HG02759 (cell line): ENCODE data around the gene CLSTN2.

Experiments used
- ATAC-seq: cut with Tn5 transposase; IDR thresholded peaks from one replicate; pipeline ENCODE4 v1.9.1; 2021; ENCODE audit warnings: mild to moderate bottlenecking, moderate library complexity; ENCODE audit not compliant: unreplicated experiment

CLSTN2 gene

DNA sequence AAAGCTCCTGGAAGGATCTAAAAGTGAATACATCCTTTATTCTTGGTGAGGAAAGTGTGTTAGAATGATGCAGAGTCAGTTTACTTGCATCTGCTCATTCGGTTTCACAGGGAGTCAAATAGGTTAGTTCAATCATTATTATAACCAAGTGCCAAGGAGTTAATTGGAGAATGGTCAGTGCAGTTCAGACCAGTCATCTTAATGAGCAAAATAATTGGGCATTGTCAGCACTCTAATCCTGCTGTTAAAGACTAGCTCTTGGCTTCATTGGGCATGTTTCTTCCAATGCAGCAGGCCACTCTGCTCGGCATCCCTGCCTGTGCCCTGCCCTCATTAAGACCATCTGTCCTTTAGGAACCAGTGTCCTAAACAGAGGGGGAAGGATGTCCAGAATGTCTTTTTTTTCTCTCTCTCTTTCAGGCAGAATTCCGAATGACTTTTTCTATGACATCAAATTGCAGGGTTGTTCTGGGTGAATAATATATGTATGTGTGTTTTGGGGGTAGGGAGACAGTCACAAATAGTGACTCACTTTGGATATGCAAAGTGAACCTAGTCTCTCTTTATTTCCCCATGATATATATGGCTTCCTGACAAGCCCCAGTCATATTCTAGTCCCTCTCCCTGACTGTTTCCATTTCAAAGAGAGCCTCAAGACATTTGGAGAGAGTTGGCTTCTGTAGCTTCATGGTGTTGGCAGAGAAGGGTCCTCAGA is 537.5 kb downstream of the CLSTN2 start:
- ATAC-seq = no peak

DNA sequence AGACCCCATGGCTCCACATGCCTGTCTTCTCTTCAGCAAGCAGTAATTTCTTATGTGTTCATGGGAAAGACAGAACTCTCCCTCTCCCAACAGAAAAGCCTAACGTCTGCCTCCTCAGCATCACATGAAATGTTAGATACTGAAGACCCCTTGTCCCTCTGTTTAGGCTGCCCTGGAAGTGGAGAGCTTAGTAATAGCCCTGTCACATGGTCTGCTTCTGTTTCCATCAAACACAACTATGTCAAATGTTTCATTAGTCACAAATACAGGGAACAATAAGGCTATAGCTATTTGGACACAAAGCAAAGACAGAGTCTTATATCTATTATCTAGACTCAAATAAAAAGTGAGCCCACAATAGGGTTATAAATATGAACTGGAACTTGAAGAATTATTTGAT is 552.6 kb downstream of the CLSTN2 start:
- ATAC-seq = no peak

DNA sequence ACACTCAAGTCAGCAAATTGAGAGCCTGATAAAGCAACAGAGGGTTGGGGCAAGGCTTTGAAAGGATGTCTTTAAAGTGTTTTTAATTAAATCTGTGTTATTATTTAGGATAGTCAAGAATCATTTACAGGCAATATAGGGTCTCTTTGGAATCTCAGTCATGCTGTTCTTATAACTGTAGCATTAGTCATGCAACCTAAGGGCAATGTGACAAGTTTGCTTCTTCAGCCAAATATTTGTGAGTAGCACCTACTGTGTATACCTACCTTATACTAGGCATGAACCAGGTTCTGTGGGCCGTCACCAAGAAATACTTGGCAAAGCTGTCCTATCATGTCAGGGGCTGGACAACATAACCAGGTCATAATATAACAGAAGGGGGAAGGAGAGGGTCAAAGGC is 558.3 kb downstream of the CLSTN2 start:
- ATAC-seq = no peak

DNA sequence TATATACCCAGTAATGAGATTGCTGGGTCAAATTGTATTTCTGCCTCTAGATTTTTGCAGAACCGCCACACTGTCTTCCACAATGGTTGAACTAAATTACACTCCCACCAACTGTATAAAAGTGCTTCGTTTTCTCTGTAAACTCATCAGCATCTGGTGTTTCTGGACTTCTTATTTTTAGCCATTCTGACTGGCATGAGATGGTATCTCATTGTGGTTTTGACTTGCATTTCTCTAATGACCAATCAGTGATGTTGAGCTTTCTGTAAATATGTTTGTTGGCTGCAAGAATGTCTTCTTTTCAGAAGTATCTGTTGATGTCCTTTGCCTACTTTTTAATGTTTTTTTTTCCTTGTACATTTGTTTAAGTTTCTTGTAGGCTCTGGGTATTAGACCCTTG is 560.0 kb downstream of the CLSTN2 start:
- ATAC-seq = no peak

DNA sequence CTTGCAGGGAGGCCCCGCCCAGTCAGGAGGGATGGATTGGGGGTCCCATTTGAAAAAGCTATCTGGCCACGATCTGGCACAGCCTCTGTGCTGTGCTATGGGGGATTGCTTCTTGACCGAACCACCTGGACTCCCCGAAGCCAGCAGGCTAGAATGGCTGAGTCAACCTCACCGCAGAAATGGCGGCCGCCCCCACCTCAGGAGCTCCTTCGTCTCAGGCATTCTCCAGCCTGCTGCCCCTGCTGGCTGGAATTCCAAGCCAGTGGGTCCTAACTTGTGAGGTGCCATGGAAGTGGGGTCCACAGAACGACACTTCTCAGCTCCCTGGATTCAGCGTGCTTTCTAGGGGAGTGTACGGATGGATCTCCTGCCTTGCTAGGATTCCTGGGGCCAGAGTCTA is 562.3 kb downstream of the CLSTN2 start:
- ATAC-seq = no peak

DNA sequence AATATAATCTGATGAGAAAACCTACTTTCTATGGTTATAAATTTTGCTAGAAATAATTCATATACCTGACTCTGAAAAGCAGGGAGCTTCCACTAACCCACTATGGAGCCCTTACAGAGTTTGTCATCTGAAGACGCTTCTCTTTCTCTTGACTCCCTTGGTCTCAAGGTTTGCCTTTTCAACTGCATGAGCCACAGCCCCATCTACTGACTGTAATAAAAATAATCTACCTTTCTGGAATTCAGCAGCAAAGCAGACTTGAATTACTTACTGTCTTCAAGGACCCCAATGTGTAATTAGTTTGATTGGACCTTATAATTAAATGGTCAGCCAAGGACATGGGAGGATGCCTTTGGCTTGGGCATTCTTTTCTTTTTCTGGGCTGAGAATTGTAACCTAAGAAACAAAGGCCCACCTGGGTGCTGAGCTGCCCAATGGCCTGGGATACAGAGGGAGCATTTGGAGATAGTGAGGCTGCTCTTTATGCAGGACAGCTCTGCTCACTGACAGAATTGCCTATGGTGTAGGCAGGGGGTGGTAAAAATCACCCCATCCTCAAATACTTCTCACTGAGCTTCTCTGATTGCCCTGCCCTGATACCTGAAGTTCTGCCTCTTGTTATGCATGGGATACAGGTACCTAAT is 564.3 kb downstream of the CLSTN2 start:
- ATAC-seq = no peak

DNA sequence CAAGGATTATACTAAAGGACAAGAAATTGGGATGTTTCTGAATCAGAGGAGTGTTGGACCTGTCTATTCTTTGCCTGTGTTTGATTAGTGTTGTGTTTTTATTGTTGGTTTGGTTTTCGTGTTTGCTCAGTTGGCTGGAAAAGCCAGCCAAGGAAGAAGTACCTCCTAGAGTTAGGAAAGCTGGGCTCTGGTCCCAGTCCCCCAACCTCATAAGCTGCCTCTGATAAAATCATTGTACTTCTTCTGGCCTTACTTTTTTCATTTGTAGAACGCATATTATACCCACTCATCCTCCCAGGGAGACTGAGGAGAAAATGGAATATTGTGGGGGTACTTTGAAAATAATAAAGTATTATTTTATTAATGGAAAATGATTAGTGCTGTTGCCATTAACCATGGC is 565.5 kb downstream of the CLSTN2 start:
- no peak for ATAC-seq

DNA sequence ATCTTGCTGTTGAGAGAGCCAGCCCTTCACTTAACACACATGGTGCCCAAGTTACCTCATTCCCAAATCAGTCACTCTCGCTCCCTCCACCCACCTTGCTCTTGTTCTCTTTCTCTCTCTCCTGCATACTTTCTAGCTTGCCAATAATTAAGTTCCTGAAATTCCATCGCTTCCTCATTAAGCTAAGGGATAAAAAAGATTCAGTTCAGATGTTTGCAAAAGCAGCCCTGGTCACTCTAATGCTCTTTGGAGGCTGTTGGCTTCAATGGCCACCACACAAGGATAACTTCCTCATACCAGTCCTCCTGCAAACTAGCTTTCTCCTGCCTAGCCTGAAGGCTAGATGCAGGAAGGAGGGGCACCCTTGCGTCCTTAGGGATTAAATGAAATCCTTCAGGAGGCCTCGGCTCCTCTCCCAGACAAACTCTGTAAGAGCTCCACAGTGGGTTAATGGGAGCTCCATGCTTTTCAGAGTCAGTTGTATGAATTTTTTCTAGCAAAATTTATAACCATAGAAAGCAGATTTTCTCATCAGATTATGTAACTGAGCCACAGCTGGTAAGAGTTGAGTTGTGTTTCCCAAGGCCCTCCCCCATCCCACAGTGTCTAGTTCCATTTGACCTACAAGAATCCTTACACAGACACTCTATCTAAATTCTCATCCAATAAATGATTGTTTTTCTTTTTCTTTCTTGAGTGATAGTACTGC is 566.2 kb downstream of the CLSTN2 start:
- no peak for ATAC-seq

DNA sequence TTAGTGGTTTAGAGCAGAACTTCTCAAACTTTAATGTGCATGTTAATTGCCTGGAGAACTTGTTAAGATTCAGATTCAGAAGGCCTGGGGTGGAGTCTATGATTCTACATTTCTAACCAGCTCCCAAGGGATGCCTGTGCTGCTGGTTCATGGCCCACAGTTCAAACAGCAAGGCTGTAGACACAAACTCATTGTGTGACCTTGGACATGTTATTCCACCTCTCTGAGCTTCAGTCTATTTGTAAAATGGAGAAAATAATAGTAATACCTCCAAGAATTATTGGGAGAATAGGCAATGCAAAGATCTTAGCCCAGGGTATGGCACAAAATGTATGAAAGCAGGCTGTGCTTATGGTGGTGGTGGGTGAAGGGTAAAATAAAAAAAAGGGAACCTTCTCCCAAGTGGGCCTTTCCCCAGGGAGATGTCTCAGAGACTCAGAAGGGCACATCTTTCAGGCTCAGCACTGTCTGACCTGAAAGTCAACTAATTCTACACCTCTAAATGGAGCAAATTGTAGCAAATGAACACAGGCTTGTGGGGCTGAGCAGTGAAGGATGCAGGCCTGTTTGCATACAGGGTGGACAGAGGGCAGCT is 566.9 kb downstream of the CLSTN2 start:
- ATAC-seq = no peak

DNA sequence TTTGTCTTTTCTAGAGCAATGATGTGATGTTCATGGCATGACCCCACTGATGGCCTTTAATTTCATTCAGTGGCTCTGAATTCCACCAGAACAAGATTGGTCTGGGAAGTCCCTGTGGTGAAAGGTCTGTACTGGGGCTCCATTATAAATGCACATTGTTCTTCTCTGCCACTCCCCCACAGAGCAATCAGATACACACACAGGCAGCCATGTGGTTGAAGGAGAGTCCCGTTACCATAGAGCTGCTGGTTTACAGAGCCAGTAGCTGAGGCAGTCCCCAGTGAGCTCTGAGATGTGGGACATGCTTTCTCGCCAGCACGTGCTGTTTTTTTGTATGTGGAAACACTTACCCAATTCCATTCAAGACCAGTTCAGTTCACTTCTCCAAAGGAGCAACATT is 570.2 kb downstream of the CLSTN2 start:
- ATAC-seq = peak; percentile 87

DNA sequence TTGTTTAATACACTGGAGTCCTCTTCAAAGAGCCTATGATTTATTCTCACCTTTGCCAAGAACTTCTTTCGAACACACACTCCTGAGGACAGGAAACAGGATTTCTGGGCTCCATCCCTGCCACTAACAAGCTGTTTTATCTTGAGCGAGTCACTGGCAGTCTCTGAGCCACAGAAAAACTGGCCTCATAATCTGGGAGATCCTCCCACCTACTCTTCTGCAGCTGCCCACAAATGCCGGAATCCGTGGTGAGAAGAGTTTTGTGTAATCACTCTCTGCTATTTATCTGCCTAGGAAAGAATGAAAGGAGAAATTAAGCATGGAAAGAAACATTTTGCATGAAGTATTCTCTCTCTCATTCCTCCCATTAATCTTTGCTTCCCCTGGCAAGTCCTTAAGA is 570.9 kb downstream of the CLSTN2 start:
- no peak for ATAC-seq

DNA sequence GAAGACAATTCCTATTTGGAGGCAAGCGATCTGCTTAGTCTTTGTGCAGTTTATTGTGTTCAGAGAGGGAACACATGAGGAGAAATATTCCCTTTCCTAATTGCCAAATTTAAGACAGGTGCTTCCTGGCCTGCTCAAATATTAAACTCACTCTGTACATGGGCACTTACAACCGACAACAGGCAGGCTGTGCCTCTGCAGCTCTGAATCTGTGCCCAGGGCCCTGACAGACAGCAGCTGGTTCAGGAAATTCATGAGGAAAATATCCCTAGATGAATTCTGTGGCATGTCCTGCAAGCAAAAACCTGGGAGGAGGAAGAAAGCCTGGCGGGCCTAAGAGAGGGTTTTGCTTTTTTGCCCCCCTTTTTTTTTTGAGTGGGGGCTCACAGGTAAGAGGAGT is 573.6 kb downstream of the CLSTN2 start:
- no peak for ATAC-seq

DNA sequence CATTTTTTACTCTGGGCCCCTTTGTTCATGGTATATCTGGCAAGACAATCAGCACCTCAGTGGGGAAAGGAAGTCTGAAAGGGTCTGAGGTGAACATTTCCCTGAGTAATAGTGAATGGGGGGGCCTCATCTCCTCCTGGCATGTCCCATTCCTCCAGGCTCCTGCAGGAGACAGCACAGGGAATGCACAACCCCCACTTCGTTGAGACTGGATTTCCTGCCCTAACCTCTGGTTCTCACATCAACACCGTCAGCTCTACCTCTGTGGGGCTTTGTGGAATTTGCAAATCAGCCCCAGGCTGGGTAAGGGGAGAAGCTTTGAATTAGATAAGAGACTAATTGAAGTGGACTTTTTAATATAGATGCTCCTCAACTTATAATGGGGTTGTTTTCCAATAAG is 574.5 kb downstream of the CLSTN2 start:
- ATAC-seq = no peak

DNA sequence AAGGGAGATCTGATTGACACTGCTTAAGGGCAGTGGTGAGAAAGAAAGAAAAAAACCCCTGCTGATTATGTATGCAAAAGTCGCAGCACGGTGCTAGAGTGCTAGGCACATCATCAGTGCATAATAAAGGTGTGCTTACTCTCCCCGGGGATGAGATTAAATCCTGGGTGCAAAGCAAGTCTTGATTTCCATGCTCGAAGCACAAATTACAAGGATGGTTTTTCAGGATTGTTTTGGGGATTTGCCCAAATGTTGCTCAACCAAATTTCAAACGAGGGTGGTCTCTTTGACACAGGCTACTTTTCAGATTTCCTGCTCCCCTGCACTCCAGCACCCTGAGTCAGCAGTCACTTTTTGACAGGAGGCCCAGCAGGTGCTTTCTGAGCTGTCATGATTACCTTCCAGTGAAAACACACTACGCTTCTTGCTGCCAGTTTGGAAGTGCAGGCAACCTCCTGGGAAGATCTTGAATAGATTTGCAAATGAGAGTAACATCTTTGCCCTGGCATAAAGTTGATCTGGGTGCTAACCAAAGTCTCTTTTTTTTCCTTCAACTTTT is 575.4 kb downstream of the CLSTN2 start:
- ATAC-seq = no peak

DNA sequence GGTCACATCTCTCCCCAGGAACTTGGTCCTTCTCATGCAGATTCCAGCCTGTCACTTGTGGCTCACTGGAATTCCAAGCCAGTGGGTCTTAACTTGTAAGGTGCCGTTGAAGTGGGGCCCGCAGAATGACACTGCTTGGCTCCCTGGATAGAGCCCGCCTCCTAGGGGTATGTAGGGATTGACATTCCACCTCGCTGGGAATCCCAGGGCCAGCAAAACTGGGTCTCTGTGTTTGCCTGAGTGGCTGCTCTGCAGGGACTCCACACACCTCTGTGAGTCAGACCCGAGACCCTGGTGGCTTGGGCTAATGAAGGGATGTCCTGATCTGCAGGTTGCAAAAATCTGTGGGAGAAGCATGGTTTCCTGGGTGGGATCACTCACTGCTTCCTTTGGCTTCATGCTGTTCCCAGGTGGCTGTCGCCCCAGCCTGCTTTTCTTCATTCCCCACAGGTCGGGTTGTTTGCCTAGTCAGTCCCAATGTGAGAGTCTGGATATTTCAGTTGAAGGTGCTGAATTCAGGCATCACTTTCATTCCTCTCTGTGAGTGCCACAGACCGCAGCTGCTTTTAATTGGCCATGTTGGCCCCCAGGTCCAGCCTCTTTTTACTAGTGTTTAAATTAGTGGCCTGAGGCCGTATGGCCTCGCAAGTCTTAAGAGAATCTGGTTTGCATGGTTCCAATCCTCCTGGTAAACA is 586.9 kb downstream of the CLSTN2 start:
- no peak for ATAC-seq

DNA sequence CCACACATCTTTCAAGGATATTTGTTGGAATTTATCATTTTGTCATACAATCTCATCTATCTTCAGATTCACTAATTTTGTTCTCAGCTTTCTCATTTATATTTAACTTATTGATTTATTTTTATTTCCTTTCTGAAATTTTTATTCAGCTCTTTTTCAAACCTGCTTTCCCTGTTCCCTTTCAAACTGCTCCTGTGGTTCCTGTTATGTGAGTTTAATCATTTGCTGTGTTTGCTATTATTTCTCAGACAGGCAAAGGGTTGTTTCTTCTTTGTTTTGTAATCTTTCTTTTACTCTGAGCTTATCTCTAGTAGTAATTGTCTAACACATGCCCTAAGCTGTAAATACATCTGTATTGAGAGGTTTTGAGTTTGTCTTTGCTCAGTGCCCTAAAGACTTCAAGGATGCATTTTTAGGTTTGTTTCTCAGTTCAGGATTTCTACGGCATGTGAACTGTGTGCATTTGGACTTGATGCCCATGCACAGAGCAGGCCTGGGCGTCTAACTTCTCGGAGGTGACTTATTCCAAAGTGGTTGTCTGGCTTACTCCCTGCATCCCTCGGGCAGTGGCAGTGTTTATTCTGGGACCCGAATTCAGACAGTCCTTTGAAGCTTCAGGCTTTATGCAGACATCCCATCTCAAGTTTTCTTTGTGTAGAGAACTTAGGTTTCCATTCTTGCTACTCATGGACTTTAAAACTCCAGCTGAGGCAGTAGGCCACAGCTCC is 587.8 kb downstream of the CLSTN2 start:
- no peak for ATAC-seq

DNA sequence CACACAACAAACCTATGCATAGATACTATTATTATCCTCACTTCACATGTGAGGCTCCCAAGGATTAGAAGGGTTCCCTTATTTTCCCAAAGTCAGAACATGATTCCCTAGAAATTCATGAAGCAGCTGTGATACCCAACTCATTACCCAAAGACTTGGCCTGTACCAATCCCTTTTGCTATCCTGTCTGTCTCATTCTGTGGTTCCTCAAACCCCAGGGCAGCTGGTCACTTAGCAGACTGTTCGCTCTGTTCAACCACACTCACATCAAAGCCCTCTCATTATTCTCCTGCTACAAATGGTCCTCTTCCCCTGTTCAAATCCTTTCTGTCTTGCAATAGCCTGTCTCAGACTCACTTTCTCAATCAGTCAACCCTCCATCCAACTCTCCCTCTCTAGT is 588.6 kb downstream of the CLSTN2 start:
- no peak for ATAC-seq

DNA sequence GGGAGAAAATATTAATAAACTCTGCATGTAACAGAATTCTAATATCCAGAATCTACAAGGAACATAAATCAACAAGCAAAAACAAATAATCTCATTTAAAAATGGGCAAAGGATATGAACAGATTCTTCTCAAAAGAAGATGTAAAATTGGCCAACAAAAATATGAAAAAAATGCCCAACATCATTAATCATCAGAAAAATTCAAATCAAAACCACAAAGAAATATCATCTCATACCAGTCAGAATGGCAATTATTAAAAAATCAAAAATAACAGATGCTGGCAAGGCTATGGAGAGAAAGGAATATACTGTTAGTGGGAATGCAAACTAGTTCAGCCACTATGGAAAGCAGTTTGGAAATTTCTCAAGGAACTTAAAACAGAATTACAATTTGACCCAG is 592.2 kb downstream of the CLSTN2 start:
- ATAC-seq = no peak

DNA sequence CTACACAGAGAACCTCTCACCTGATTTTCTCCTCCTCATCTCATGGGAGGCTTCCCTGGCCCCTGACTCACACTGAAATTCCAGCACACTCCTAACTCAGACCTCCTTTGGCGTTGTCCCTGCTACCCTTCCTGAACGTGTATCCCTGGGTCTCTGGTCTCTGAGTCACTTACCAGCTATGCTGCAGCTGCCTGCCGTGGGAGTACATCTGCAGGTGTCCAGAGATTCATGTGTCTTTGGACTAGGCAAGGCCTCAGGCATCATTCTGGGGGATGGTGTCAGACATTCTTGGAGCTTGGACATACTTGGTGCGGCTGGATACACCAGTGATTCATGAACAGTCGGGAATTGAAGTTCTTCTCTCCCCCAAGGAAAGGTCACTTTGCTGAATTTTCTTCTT is 594.1 kb downstream of the CLSTN2 start:
- ATAC-seq = no peak

DNA sequence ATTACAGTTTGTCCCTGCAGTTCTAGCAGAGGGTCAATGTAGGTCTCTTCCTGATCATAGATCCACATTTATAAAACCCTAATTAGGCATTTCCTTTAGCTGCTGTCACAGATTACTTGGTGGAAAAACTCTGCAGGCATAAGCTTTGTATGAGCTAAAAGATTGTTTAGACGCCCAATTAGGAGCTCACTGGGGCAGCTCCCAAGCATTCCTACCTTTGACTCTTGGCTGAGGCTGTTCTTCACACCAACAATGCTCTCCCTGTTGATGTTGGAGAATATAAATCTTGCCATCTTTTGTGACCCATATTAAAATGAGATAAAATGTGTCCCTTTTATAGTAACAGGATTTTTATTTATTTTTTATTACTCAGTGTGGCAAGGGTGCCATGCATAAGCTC is 594.6 kb downstream of the CLSTN2 start:
- no peak for ATAC-seq
